HG02870 (cell line): ENCODE data around the gene FNDC11.
"Not testable (repeated sequence)": the region's sequence is repeated elsewhere in the genome, so short reads cannot be mapped to it uniquely, and the experiment has no call there.

Experiments used
- ATAC-seq: cut with Tn5 transposase; IDR thresholded peaks from one replicate; pipeline ENCODE4 v1.9.1; 2021; ENCODE audit warnings: mild to moderate bottlenecking, moderate library complexity; ENCODE audit not compliant: unreplicated experiment

The FNDC11 gene

DNA sequence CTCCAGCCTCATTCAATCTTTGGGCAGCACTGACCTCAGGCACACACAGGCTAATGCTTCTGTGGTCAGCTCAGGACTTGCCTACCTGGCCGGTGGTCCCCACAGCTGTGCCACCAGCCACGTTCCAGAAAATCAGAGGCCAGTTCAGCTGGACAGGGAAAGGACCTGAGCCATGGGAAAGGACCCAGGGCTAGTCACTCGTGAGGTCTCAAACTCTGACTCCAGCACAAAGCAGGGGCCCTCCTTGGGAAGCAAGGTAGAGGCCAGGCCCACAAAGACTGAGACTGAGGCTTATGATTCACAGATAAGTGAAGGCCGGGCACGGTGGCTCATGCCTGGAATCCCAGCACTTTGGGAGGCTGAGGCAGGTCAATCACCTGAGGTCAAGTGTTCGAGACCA, 42.5 kb downstream of the FNDC11 start:
- no peak for ATAC-seq

DNA sequence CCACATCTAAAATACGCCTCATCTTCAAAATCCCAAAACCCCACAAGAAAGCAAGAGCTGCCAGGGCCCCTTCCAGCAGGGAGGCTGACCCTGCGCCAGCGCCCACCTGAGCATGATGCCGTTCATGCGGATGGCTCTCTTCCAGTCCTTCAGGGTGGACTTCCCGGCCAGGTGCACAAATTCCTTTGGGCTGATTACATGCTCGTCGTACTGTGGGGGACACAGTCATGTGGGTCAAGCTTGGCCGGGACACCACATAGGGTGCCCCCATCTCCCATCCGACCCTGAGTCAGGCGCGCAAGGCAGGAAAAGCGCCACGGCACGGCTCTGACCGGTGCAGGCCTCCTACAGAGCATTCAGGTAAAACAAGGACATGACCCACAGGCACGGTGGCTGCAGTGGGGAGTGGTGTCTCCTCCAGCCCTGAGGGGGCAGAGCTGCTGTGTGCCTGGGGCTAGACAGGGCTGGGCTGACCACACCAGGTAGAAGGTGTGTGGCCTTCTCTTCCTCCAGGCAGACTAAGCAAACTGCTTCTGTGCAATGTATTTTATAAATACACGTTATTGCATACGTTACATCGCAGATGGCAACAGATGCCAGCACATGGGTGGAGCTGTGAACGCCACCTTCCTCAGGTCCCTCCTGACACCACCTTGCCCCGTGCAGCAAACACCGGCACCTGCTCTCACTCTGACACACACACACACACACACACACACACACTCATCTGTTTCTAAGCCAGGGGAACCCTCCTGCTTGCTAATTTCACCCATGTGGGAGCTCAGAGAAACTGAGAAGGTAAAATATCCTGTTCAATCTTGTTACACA, 43.9 kb downstream of the FNDC11 start:
- no peak for ATAC-seq

GRCh38 chr20:63598479-63599395, 44.8 kb downstream of the FNDC11 start:
- ATAC-seq, result no peak

- ATAC-seq, result no peak
Measured at GRCh38 chr20:63599396-63600050, 45.6 kb downstream of the FNDC11 start.

DNA sequence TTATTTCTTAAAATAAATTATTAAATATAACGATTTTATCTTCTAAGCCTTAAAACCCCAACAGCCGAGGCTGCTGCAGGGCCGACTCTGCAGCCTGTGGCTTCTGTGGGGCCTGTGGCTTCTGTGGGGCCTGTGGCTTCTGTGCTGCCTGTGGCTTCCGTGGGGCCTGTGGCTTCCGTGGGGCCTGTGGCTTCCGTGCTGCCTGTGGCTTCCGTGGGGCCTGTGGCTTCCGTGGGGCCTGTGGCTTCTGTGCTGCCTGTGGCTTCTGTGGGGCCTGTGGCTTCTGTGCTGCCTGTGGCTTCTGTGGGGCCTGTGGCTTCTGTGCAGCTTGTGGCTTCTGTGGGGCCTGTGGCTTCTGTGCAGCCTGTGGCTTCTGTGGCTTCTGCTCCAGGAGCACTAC, 47.7 kb downstream of the FNDC11 start:
- not testable (repeated sequence) for ATAC-seq

DNA sequence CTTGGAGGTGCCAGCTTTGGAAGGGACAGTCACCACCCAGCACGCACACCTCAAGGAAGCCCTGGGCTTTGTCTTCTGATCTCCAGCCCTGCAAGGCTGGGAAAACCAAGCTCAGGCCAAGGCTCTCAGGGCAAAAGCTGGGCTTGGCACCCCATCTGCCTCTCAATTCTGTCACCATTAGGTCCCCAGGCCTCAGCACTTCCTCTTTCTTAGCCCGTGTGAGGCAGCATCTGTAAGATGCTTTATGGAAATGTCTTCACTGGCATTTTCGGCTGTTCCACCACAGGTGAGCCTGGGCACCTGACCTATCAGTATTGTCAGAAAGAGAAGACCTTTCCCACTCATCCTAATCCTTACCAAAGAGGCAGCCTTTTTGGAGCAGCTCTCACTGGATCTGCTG, 48.4 kb downstream of the FNDC11 start:
- no peak for ATAC-seq
